ENCODE data around the gene SPEM1.

Gene SPEM1

DNA sequence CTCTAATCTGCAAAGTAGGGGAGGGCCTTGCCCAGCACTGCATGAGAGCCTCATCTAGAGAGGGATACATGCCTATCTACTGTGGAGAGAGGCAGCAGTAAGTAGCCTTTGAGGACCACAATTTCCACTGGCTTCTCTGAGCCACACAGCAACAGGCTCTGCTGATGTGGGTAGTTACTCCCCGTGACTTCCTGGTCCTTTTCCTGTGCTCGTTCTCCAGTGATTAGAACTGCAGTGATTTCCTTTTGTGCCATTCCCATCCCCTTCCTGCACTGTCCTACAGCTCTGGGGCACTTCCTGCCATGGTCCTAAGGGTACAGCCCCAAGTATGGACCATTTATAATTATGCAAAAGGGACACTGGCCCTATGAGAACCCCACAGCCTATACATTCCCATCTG is 28.8 kb upstream of the SPEM1 start:
- TF ChIP-seq, protein P1, sequence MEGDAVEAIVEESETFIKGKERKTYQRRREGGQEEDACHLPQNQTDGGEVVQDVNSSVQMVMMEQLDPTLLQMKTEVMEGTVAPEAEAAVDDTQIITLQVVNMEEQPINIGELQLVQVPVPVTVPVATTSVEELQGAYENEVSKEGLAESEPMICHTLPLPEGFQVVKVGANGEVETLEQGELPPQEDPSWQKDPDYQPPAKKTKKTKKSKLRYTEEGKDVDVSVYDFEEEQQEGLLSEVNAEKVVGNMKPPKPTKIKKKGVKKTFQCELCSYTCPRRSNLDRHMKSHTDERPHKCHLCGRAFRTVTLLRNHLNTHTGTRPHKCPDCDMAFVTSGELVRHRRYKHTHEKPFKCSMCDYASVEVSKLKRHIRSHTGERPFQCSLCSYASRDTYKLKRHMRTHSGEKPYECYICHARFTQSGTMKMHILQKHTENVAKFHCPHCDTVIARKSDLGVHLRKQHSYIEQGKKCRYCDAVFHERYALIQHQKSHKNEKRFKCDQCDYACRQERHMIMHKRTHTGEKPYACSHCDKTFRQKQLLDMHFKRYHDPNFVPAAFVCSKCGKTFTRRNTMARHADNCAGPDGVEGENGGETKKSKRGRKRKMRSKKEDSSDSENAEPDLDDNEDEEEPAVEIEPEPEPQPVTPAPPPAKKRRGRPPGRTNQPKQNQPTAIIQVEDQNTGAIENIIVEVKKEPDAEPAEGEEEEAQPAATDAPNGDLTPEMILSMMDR (IDR thresholded peaks at IDR 0.05; ENCODE audit: control insufficient read depth, insufficient read depth, low read depth, low read length, missing control alignments): no peak
- DNase-seq (ENCODE audit: low read depth): no peak
- no peak overlapping the region for H3K4me3 ChIP-seq (ENCODE audit: control insufficient read depth, low read depth, low read length)

DNA sequence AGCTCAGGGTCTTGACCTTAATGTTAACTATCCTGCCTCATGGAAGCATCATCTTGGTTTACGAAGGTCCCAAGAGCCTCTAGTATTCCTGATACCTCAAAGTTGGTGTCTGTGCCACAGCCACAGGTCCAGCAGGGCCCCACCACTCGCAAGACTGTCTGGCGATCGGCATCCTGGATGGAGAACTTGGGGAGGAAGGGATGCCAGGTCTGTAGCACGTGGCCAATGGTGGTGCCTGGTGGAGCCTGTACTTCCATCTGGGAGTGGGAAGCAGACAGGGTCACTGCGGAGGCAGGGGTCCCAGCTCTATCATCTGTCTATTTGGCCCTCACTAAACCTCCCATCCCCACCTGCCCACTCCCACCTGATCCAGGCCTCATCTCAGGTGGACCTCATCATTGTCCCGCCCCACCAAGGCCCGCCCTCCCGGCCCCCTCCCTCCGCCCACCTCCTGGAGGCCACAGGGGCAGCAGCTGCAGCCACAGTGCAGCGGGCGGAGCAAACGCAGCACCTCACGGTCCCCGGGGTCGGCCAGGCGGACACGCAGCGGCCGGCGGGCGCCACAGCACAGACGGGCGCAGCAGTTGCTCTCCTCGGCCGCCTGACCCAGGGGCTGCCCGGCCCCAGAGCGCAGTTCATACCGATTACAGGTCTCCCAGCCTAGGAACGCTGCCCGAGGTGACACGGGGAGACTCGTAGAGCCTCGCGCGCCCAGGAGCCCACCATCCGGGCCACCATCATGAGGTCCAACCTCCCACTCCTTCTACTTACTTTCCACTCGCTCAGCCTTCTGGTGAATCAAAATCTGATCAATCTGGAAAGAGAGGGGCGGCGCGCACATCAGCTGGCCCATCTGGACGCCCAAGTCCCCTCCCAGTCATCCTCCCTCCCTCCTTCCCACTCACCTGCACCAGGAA is 27.2 kb upstream of the SPEM1 start:
- H3K4me3 ChIP-seq (ENCODE audit: control insufficient read depth, low read depth, low read length): peak overlapping the region; percentile 78
- DNase-seq (ENCODE audit: low read depth): no peak
- TF ChIP-seq, protein P1 (IDR thresholded peaks at IDR 0.05; ENCODE audit: control insufficient read depth, insufficient read depth, low read depth, low read length, missing control alignments): no peak

DNA sequence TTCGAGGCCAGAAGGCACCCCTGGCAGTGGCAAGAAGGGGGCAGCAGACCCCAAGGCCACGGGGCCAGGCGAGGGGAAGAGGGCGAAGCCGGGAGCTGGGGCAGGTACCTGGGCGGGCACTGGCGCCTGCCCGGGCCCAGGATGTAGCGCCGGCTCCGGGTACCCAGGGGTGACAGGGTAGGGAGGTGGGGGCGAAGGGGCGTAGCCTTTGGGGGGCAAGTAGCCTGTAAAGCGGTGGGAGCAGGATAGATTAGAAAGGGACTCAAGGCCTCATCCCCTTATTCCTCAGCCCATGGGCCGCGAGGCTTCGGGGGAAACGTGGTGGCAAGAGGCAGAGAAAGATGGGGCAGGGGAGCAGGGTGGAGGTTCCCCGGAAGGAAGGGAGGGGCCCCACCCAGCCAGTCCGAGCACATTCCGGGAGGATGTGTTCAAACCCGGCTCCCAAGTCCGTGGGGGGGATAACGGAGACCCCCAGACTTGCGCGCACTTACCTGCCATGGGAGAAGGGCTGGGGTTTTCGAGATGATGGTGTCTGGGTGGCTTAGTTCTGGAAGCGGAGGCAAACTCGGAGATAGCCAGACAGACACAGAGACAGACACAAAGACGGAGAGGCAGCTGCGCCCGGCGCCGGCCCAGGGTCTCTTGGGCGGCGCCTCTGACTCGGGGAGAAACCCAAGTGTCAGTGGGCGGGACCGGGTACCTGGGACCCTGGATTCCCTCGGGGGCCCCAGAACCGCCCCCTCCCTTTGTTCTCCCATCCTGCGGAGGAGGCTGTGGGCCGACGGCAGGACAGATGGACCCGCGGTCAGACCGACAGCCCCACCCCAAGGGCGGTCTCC is 26.3 kb upstream of the SPEM1 start:
- no peak for DNase-seq (ENCODE audit: low read depth)
- H3K4me3 ChIP-seq (ENCODE audit: control insufficient read depth, low read depth, low read length): peak overlapping the region; percentile 78
- TF ChIP-seq, protein P1 (IDR thresholded peaks at IDR 0.05; ENCODE audit: control insufficient read depth, insufficient read depth, low read depth, low read length, missing control alignments): peak; percentile 31

DNA sequence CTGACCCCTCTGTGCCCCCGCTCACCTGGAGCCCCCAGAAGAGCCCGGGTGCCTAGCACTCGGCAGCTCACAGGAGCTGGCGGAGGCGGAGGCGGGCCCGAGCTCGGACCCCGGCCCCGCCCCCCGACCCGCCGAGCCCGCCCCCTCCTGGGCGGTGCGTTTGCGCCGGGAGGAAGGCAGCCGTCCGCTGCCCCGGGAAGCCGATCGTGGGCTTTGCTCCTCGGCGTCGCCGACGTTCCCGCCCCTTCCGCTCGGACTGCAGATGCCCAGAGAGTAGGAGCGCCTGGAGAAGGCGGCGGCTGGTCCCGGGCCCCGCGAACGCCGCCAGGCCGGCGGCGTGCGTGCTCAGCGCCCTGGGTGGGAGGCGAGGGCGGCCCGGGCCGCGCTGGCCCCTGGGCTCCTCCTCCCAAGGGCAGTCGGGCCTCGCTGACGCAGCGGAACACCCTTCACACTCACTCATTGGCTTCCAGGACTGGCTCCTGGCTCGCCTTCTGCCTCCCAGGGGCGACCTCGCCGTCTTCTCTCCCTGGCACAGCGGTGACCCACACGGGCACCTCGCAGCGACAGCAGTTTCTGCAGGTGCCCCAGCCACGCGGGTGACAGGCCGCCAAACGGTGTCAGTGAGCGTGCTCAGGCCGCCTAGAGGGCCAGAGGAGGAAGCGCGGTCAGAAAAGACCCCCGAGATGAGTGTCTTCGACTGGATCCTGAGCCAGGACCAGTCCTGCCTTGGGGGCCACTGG is 25.5 kb upstream of the SPEM1 start, which contains the start of gene PLSCR3:
PLSCR3 (minus strand) TSS at position 74 of the 740 bp plus-strand sequence. CDS start 415 bp downstream, outside the sequence.
- peak within 1 kb of the TSS; percentile 78 for H3K4me3 ChIP-seq (ENCODE audit: control insufficient read depth, low read depth, low read length)
- TF ChIP-seq, protein P1 (IDR thresholded peaks at IDR 0.05; ENCODE audit: control insufficient read depth, insufficient read depth, low read depth, low read length, missing control alignments): peak; percentile 46
- DNase-seq (ENCODE audit: low read depth): peak; percentile 35

DNA sequence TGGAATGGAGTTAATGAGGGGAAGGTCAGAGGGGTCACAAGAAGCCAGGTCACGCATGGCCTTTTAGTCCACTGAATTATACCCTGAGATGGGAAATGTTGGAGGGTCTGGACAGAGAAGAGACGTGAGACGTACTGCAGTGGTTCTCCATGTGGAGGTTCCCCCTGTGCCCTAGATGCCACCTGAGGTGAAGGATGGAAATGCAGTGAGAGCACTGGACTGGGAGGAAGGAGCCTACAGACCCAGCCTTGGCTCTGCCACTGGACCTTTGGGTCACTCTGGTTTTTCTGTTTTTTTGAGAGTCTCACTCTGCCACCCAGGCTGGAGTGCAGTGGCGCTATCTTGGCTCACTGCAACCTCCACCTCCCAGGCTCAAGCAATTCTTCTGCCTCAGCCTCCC is 24.0 kb upstream of the SPEM1 start:
- DNase-seq (ENCODE audit: low read depth): no peak
- no peak overlapping the region for H3K4me3 ChIP-seq (ENCODE audit: control insufficient read depth, low read depth, low read length)
- TF ChIP-seq, protein P1 (IDR thresholded peaks at IDR 0.05; ENCODE audit: control insufficient read depth, insufficient read depth, low read depth, low read length, missing control alignments): no peak

DNA sequence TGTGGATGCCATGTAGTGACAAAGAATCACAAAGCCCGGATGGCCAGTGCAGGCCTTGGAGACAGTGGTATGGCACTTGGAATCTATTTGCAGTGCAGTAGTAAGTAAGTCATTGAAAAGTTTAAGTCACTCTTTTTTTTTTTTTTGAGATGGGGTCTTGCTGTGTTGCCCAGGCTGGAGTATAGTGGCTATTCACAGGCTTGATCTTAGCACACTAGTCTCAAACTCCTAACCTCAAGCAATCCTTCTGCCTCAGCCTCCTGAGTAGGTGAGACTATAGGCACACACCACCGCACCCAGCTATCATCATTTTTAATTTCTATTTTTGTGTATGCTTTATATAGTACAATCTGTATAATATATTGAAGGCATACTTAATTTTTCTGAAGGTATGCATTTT is 21.5 kb upstream of the SPEM1 start:
- no peak overlapping the region for H3K4me3 ChIP-seq (ENCODE audit: control insufficient read depth, low read depth, low read length)
- TF ChIP-seq, protein P1 (IDR thresholded peaks at IDR 0.05; ENCODE audit: control insufficient read depth, insufficient read depth, low read depth, low read length, missing control alignments): no peak
- no peak for DNase-seq (ENCODE audit: low read depth)

Measured in AG09309 (cell line).